Measurements from ENCODE around the gene USP17L13.
"Not testable (repeated sequence)": the region's sequence is repeated elsewhere in the genome, so short reads cannot be mapped to it uniquely, and the experiment has no call there.

Gene USP17L13, protein sequence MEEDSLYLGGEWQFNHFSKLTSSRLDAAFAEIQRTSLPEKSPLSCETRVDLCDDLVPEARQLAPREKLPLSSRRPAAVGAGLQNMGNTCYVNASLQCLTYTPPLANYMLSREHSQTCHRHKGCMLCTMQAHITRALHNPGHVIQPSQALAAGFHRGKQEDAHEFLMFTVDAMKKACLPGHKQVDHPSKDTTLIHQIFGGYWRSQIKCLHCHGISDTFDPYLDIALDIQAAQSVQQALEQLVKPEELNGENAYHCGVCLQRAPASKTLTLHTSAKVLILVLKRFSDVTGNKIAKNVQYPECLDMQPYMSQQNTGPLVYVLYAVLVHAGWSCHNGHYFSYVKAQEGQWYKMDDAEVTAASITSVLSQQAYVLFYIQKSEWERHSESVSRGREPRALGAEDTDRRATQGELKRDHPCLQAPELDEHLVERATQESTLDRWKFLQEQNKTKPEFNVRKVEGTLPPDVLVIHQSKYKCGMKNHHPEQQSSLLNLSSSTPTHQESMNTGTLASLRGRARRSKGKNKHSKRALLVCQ

DNA sequence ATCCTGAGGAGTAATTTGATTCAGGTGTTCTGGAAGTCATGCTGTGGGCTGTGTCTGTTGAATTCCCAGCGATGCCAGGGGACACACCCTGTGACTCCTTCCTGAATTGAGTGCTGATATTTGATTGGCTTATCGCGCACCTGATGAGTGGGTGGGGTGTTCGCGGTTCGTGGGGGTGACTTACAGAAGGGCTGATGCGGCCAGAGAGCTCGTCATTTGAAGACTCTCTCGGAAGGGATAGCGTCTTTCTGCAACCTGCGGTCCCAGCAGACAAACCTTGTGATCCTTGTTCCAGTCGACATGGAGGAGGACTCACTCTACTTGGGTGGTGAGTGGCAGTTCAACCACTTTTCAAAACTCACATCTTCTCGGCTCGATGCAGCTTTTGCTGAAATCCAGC is at the start of gene USP17L13:
Gene USP17L13, plus strand, starts transcription at position 301 of the 400 bp plus-strand sequence. Its CDS starts 0 bp downstream, at position 301.
- not testable (repeated sequence) for DNase-seq (ENCODE audit: low read depth)

DNA sequence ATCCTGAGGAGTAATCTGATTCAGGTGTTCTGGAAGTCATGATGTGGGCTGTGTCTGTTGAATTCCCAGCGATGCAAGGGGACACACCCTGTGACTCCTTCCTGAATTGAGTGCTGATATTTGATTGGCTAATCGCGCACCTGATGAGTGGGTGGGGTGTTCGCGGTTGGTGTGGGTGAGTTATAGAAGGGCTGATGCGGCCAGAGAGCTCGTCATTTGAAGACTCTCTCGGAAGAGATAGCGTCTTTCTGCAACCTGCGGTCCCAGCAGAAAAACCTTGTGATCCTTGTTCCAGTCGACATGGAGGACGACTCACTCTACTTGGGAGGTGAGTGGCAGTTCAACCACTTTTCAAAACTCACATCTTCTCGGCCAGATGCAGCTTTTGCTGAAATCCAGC is 14.3 kb upstream of the USP17L13 start, which contains the start of gene USP17L10:
Gene USP17L10, plus strand, starts transcription at position 301 of the 400 bp plus-strand sequence. Its CDS starts 0 bp downstream, at position 301.
- DNase-seq (ENCODE audit: low read depth), result not testable (repeated sequence)

DNA sequence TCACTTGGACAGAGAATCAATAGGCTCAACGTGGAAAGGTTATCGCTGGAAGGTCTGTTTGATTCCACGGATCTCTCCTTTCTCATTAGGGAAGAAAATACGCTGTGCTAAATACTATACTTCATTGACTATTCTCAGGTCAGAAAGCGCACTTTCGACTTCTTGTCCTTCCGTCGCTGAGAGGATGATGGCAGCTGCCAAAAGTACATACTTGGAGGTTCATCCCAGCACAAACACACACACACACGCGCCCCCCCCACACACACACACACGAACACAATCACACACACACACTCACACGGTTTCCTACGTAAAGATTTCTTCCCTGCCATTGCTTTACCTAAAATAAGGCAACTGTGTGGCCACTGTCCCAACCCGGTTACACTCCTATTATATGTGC is 10.0 kb upstream of the USP17L13 start:
- not testable (repeated sequence) for DNase-seq (ENCODE audit: low read depth)

DNA sequence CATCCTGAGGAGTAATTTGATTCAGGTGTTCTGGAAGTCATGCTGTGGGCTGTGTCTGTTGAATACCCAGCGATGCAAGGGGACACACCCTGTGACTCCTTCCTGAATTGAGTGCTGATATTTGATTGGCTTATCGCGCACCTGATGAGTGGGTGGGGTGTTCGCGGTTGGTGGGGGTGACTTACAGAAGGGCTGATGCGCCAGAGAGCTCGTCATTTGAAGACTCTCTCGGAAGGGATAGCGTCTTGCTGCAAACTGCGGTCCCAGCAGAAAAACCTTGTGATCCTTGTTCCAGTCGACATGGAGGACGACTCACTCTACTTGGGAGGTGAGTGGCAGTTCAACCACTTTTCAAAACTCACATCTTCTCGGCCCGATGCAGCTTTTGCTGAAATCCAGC is 9.6 kb upstream of the USP17L13 start, which contains the start of gene USP17L11:
Gene USP17L11, plus strand, starts transcription at position 301 of the 400 bp plus-strand sequence. Its CDS starts 0 bp downstream, at position 301.
- not testable (repeated sequence) for DNase-seq (ENCODE audit: low read depth)

DNA sequence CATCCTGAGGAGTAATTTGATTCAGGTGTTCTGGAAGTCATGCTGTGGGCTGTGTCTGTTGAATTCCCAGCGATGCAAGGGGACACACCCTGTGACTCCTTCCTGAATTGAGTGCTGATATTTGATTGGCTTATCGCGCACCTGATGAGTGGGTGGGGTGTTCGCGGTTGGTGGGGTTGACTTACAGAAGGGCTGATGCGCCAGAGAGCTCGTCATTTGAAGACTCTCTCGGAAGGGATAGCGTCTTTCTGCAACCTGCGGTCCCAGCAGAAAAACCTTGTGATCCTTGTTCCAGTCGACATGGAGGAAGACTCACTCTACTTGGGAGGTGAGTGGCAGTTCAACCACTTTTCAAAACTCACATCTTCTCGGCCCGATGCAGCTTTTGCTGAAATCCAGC is 4.8 kb upstream of the USP17L13 start, which contains the start of gene USP17L12:
Gene USP17L12, plus strand, starts transcription at position 301 of the 400 bp plus-strand sequence. Its CDS starts 0 bp downstream, at position 301.
- DNase-seq (ENCODE audit: low read depth), result not testable (repeated sequence)

DNA sequence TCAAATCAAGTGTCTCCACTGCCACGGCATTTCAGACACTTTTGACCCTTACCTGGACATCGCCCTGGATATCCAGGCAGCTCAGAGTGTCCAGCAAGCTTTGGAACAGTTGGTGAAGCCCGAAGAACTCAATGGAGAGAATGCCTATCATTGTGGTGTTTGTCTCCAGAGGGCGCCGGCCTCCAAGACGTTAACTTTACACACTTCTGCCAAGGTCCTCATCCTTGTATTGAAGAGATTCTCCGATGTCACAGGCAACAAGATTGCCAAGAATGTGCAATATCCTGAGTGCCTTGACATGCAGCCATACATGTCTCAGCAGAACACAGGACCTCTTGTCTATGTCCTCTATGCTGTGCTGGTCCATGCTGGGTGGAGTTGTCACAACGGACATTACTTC is 5.6 kb downstream of the USP17L13 start:
- not testable (repeated sequence) for DNase-seq (ENCODE audit: low read depth)

DNA sequence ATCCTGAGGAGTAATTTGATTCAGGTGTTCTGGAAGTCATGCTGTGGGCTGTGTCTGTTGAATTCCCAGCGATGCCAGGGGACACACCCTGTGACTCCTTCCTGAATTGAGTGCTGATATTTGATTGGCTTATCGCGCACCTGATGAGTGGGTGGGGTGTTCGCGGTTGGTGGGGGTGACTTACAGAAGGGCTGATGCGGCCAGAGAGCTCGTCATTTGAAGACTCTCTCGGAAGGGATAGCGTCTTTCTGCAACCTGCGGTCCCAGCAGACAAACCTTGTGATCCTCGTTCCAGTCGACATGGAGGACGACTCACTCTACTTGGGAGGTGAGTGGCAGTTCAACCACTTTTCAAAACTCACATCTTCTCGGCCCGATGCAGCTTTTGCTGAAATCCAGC is 9.4 kb downstream of the USP17L13 start, which contains the start of gene USP17L15:
Gene USP17L15, plus strand, starts transcription at position 301 of the 400 bp plus-strand sequence. Its CDS starts 0 bp downstream, at position 301.
- not testable (repeated sequence) for DNase-seq (ENCODE audit: low read depth)

DNA sequence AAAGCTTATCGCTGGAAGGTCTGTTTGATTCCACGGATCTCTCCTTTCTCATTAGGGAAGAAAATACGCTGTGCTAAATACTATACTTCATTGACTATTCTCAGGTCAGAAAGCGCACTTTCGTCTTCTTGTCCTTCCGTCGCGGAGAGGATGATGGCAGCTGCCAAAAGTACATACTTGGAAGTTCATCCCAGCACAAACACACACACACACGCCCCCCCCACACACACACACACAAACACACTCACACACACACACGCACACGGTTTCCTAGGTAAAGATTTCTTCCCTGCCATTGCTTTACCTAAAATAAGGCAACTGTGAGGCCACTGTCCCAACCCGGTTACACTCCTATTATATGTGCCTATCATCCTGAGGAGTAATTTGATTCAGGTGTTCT is 13.8 kb downstream of the USP17L13 start:
- peak; percentile 5 for DNase-seq (ENCODE audit: low read depth)

DNA sequence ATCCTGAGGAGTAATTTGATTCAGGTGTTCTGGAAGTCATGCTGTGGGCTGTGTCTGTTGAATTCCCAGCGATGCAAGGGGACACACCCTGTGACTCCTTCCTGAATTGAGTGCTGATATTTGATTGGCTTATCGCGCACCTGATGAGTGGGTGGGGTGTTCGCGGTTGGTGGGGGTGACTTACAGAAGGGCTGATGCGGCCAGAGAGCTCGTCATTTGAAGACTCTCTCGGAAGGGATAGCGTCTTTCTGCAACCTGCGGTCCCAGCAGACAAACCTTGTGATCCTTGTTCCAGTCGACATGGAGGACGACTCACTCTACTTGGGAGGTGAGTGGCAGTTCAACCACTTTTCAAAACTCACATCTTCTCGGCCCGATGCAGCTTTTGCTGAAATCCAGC is 18.9 kb downstream of the USP17L13 start, which contains the start of gene USP17L17:
Gene USP17L17, plus strand, starts transcription at position 301 of the 400 bp plus-strand sequence. Its CDS starts 0 bp downstream, at position 301.
- DNase-seq (ENCODE audit: low read depth), result not testable (repeated sequence)

DNA sequence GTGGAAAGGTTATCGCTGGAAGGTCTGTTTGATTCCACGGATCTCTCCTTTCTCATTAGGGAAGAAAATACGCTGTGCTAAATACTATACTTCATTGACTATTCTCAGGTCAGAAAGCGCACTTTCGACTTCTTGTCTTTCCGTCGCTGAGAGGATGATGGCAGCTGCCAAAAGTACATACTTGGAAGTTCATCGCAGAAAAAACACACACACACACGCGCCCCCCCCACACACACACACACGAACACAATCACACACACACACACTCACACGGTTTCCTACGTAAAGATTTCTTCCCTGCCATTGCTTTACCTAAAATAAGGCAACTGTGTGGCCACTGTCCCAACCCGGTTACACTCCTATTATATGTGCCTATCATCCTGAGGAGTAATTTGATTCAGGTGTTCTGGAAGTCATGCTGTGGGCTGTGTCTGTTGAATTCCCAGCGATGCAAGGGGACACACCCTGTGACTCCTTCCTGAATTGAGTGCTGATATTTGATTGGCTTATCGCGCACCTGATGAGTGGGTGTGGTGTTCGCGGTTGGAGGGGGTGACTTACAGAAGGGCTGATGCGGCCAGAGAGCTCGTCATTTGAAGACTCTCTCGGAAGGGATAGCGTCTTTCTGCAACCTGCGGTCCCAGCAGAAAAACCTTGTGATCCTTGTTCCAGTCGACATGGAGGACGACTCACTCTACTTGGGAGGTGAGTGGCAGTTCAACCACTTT is 23.4 kb downstream of the USP17L13 start, which contains the start of gene USP17L18:
Gene USP17L18, plus strand, starts transcription at position 678 of the 728 bp plus-strand sequence. Its CDS starts 0 bp downstream, at position 678.
- peak; percentile 2 for DNase-seq (ENCODE audit: low read depth)

DNA sequence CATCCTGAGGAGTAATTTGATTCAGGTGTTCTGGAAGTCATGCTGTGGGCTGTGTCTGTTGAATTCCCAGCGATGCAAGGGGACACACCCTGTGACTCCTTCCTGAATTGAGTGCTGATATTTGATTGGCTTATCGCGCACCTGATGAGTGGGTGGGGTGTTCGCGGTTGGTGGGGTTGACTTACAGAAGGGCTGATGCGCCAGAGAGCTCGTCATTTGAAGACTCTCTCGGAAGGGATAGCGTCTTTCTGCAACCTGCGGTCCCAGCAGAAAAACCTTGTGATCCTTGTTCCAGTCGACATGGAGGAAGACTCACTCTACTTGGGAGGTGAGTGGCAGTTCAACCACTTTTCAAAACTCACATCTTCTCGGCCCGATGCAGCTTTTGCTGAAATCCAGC is 28.4 kb downstream of the USP17L13 start, which contains the start of gene USP17L19:
Gene USP17L19, plus strand, starts transcription at position 301 of the 400 bp plus-strand sequence. Its CDS starts 0 bp downstream, at position 301.
- not testable (repeated sequence) for DNase-seq (ENCODE audit: low read depth)

DNA sequence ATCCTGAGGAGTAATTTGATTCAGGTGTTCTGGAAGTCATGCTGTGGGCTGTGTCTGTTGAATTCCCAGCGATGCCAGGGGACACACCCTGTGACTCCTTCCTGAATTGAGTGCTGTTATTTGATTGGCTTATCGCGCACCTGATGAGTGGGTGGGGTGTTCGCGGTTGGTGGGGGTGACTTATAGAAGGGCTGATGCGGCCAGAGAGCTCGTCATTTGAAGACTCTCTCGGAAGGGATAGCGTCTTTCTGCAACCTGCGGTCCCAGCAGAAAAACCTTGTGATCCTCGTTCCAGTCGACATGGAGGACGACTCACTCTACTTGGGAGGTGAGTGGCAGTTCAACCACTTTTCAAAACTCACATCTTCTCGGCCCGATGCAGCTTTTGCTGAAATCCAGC is 33.1 kb downstream of the USP17L13 start, which contains the start of gene USP17L20:
Gene USP17L20, plus strand, starts transcription at position 301 of the 400 bp plus-strand sequence. Its CDS starts 0 bp downstream, at position 301.
- DNase-seq (ENCODE audit: low read depth), result not testable (repeated sequence)

DNA sequence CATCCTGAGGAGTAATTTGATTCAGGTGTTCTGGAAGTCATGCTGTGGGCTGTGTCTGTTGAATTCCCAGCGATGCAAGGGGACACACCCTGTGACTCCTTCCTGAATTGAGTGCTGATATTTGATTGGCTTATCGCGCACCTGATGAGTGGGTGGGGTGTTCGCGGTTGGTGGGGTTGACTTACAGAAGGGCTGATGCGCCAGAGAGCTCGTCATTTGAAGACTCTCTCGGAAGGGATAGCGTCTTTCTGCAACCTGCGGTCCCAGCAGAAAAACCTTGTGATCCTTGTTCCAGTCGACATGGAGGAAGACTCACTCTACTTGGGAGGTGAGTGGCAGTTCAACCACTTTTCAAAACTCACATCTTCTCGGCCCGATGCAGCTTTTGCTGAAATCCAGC is 37.9 kb downstream of the USP17L13 start, which contains the start of gene USP17L21:
Gene USP17L21, plus strand, starts transcription at position 301 of the 400 bp plus-strand sequence. Its CDS starts 0 bp downstream, at position 301.
- DNase-seq (ENCODE audit: low read depth), result not testable (repeated sequence)

DNA sequence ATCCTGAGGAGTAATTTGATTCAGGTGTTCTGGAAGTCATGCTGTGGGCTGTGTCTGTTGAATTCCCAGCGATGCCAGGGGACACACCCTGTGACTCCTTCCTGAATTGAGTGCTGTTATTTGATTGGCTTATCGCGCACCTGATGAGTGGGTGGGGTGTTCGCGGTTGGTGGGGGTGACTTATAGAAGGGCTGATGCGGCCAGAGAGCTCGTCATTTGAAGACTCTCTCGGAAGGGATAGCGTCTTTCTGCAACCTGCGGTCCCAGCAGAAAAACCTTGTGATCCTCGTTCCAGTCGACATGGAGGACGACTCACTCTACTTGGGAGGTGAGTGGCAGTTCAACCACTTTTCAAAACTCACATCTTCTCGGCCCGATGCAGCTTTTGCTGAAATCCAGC is 42.6 kb downstream of the USP17L13 start, which contains the start of gene USP17L22:
Gene USP17L22, plus strand, starts transcription at position 301 of the 400 bp plus-strand sequence. Its CDS starts 0 bp downstream, at position 301.
- DNase-seq (ENCODE audit: low read depth), result not testable (repeated sequence)

DNA sequence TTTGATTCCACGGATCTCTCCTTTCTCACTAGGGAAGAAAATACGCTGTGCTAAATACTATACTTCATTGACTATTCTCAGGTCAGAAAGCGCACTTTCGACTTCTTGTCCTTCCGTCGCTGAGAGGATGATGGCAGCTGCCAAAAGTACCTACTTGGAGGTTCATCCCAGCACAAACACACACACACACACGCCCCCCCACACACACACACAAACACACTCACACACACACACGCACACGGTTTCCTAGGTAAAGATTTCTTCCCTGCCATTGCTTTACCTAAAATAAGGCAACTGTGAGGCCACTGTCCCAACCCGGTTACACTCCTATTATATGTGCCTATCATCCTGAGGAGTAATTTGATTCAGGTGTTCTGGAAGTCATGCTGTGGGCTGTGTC is 47.0 kb downstream of the USP17L13 start:
- not testable (repeated sequence) for DNase-seq (ENCODE audit: low read depth)
